IMR-90 (cell line): Measurements from ENCODE around the gene MRPL23. TPM values are rescaled to one million over a fixed set of nuclear protein-coding genes. Genes with fewer than 3 reads are reported as not detected.

Experiments used
- ATAC-seq: fragments of 200-7000 bp; cut with Tn5 transposase; 2 replicates; pipeline ENCODE4 v1.9.1; 2020; ENCODE audit warnings: low read depth, mild to moderate bottlenecking, moderate library complexity
- BruUV-seq: library from RNA; stranded (reverse); fragments of 400-500 nt; replicated peaks from 2 replicates; lab custom pipeline; 2021; lab: Mats Ljungman, UMichigan
- CTCF ChIA-PET: fragments of 300-600 bp; formaldehyde crosslinking; extraction: SDS; loops from one replicate; lab custom pipeline; 2021; ENCODE audit warnings: antibody characterized with exemption; lab: Yijun Ruan, JAX
- POLR2A ChIA-PET: fragments of 300-600 bp; sonication (Branson Sonifier 250); formaldehyde crosslinking; loops from one replicate; lab custom pipeline; 2022; ENCODE audit warnings: antibody characterized with exemption; ENCODE audit not compliant: unreplicated experiment; lab: Charles Lee
- DNase-seq: peaks from one replicate; pipeline ENCODE4 v3.0.0; 2013
- H2AFZ ChIP-seq: replicated peaks from 2 replicates; pipeline ENCODE3; 2013; ENCODE audit warnings: low read length, mild to moderate bottlenecking; ENCODE audit not compliant: poor library complexity
- H2AK5ac ChIP-seq: 2 replicates; pipeline ENCODE4 v1.6.1; 2013; ENCODE audit warnings: low read depth, low read length, inconsistent platforms
- H2AK9ac ChIP-seq: replicated peaks from 2 replicates; pipeline ENCODE3; 2013; ENCODE audit warnings: mild to moderate bottlenecking, low read depth, low read length, moderate library complexity; ENCODE audit not compliant: poor library complexity
- H2BK120ac ChIP-seq: 2 replicates; pipeline ENCODE4 v1.6.1; 2013; ENCODE audit warnings: low read depth, low read length, inconsistent platforms
- H2BK15ac ChIP-seq: 3 replicates; pipeline ENCODE4 v1.6.1; 2013; ENCODE audit warnings: low read depth, low read length, inconsistent platforms
- H2BK20ac ChIP-seq: 2 replicates; pipeline ENCODE4 v1.6.1; 2013; ENCODE audit warnings: low read depth, mild to moderate bottlenecking, inconsistent platforms, low read length, moderate library complexity
- H2BK5ac ChIP-seq: 2 replicates; pipeline ENCODE4 v1.6.1; 2013; ENCODE audit warnings: mild to moderate bottlenecking, low read depth, low read length, inconsistent platforms; ENCODE audit not compliant: poor library complexity, severe bottlenecking
- H3K14ac ChIP-seq: replicated peaks from 2 replicates; pipeline ENCODE4 v1.6.1; 2013; ENCODE audit warnings: low read depth, low read length, inconsistent platforms
- H3K18ac ChIP-seq: 2 replicates; pipeline ENCODE4 v1.6.1; 2013; ENCODE audit warnings: low read depth, low read length, control low read depth
- H3K23ac ChIP-seq: 2 replicates; pipeline ENCODE4 v1.6.1; 2013; ENCODE audit warnings: low read depth, low read length, inconsistent platforms
- H3K27ac ChIP-seq: 2 replicates; pipeline ENCODE4 v1.5.1; 2013; ENCODE audit warnings: mild to moderate bottlenecking, control low read depth, low read length; ENCODE audit not compliant: insufficient read depth
- H3K27me3 ChIP-seq: 2 replicates; pipeline ENCODE4 v1.6.1; 2013; ENCODE audit warnings: low read length; ENCODE audit not compliant: control insufficient read depth, insufficient read depth
- H3K36me3 ChIP-seq: 2 replicates; pipeline ENCODE4 v1.6.1; 2013; ENCODE audit warnings: low read length, mixed read lengths; ENCODE audit not compliant: control insufficient read depth, insufficient read depth
- H3K4ac ChIP-seq: 2 replicates; pipeline ENCODE4 v1.6.1; 2013; ENCODE audit warnings: low read depth, low read length, inconsistent platforms
- H3K4me1 ChIP-seq: 2 replicates; pipeline ENCODE4 v1.6.1; 2013; ENCODE audit warnings: low read length, mixed read lengths; ENCODE audit not compliant: control insufficient read depth, insufficient read depth
- H3K4me2 ChIP-seq: 2 replicates; pipeline ENCODE4 v1.6.1; 2013; ENCODE audit warnings: low read depth, mild to moderate bottlenecking, control low read depth, low read length, moderate library complexity
- H3K4me3 ChIP-seq: 2 replicates; pipeline ENCODE4 v1.5.1; 2013; ENCODE audit warnings: low read depth, mild to moderate bottlenecking, control low read depth, low read length, moderate library complexity; ENCODE audit not compliant: insufficient read depth
- H3K56ac ChIP-seq: 2 replicates; pipeline ENCODE4 v1.6.1; 2013; ENCODE audit warnings: low read length, inconsistent platforms; ENCODE audit not compliant: insufficient read depth; ENCODE audit errors: extremely low read depth
- H3K79me1 ChIP-seq, 2 experiments: 2 replicates each; pipeline ENCODE4 v1.6.1; 2013; ENCODE audit warnings: low read length in 2 of 2, inconsistent platforms in 1 of 2, low read depth in 1 of 2
- H3K9ac ChIP-seq: 2 replicates; pipeline ENCODE4 v1.6.1; 2013; ENCODE audit warnings: low read depth, low read length, control low read depth
- H3K9me1 ChIP-seq: 2 replicates; pipeline ENCODE4 v1.6.1; 2013; ENCODE audit warnings: low read length, inconsistent platforms; ENCODE audit not compliant: insufficient read depth
- H3K9me3 ChIP-seq: 2 replicates; pipeline ENCODE4 v1.6.1; 2013; ENCODE audit warnings: low read length; ENCODE audit not compliant: control insufficient read depth, insufficient read depth
- H4K20me1 ChIP-seq: 2 replicates; pipeline ENCODE4 v1.6.1; 2013; ENCODE audit warnings: low read length, inconsistent platforms; ENCODE audit not compliant: insufficient read depth
- H4K5ac ChIP-seq: 2 replicates; pipeline ENCODE4 v1.6.1; 2013; ENCODE audit warnings: mild to moderate bottlenecking, low read depth, low read length, control low read depth
- H4K8ac ChIP-seq, 2 experiments: 2 replicates each; pipeline ENCODE4 v1.6.1; 2013; ENCODE audit warnings: low read depth in 2 of 2, low read length in 2 of 2, control low read depth in 1 of 2, inconsistent platforms in 1 of 2
- H4K91ac ChIP-seq: 2 replicates; pipeline ENCODE4 v1.6.1; 2013; ENCODE audit warnings: low read depth, low read length, inconsistent platforms; ENCODE audit not compliant: insufficient read depth
- BHLHE40 ChIP-seq: fragments of 150-350 bp; IDR thresholded peaks from 2 replicates; pipeline ENCODE4 v1.6.1; 2016; ENCODE audit warnings: mild to moderate bottlenecking, low read depth, low read length
- CEBPB ChIP-seq: IDR thresholded peaks from 2 replicates; pipeline ENCODE4 v1.6.1; 2012; ENCODE audit warnings: low read depth, low read length, improper control_type of control experiment
- CHD1 ChIP-seq: IDR thresholded peaks from 2 replicates; pipeline ENCODE4 v1.6.1; 2012; ENCODE audit warnings: low read depth, low read length, improper control_type of control experiment
- CTCF ChIP-seq: conservative IDR thresholded peaks from 2 replicates; pipeline ENCODE4 v1.5.1; 2012; ENCODE audit warnings: mild to moderate bottlenecking, low read depth, low read length, improper control_type of control experiment
- FOS ChIP-seq: fragments of 150-350 bp; IDR thresholded peaks from 2 replicates; pipeline ENCODE4 v1.6.1; 2016; ENCODE audit warnings: low read depth, low read length
- MAZ ChIP-seq: IDR thresholded peaks from 2 replicates; pipeline ENCODE4 v1.6.1; 2012; ENCODE audit warnings: low read depth, mild to moderate bottlenecking, low read length, improper control_type of control experiment, moderate library complexity, borderline replicate concordance
- NFE2L2 ChIP-seq: fragments of 150-350 bp; IDR thresholded peaks from 2 replicates; pipeline ENCODE4 v1.6.1; 2016; ENCODE audit warnings: low read depth, mild to moderate bottlenecking, low read length
- POLR2A ChIP-seq: IDR thresholded peaks from 2 replicates; pipeline ENCODE4 v1.6.1; 2012; ENCODE audit warnings: mild to moderate bottlenecking, low read depth, low read length
- RAD21 ChIP-seq: IDR thresholded peaks from 2 replicates; pipeline ENCODE4 v1.6.1; 2012; ENCODE audit warnings: low read length, improper control_type of control experiment
- WGBS, 2 experiments: methylation state at CpG; one replicate each; pipeline versions ENCODE4 v1.1.5 to v1.1.7; 2013; ENCODE audit warnings: missing lambda C conversion rate in 2 of 2; ENCODE audit not compliant: insufficient read length in 1 of 2; ENCODE audit errors: extremely low coverage in 2 of 2; 5-methylcytosine and 5-hydroxymethylcytosine counted together
- dilution Hi-C: fragments of 300-500 bp; cut with HindIII; formaldehyde crosslinking; loops from one replicate; pipeline ENCODE4 v1.14.3; 2018; ENCODE audit warnings: low sequenced_read_pairs; ENCODE audit not compliant: unreplicated experiment
- in situ Hi-C: fragments of 300-500 bp; cut with MboI; formaldehyde crosslinking; loops from 3 replicates; pipeline ENCODE4 v1.14.3; 2019; ENCODE audit warnings: low sequenced_read_pairs, inconsistent platforms, mixed read lengths
- intact Hi-C: fragments of 100-400 bp; cut with micrococcal nuclease; formaldehyde crosslinking; loops from 2 replicates; pipeline ENCODE4 v1.10.0; 2022
- polyA plus RNA-seq, 3 experiments: library from polyadenylated mRNA; depleted of rRNA; stranded (reverse); fragments of >200 nt; gene quantifications; 2 replicates each; pipeline ENCODE4 v1.2.3, GENCODE V29; 2012; ENCODE audit warnings: low replicate concordance in 1 of 3
- total RNA-seq: library from RNA; depleted of rRNA; stranded (reverse); fragments of >200 nt; gene quantifications from 2 replicates; pipeline ENCODE4 v1.2.3, GENCODE V29; 2012

The MRPL23 gene
- total and polyA plus RNA-seq, 2 of the 4 experiments (the other 2 are of a cell fraction), result 68.4 to 114 TPM

- TF ChIP-seq BHLHE40 (no peak), FOS (no peak), NFE2L2 (no peak)
Measured at GRCh38 chr11:1937616-1938342, 9.4 kb upstream of the MRPL23 start (continued).

- no peak overlapping the region for H3K56ac ChIP-seq
- DNase-seq (no peak), ATAC-seq (no peak)
- H2BK120ac ChIP-seq, result no peak overlapping the region
- ChIA-PET POLR2A (no interaction called here), CTCF (no interaction called here)
- H3K4me2 ChIP-seq, result no peak overlapping the region
- WGBS, 2 experiments, result 90% methylated on average over 6 of the region's 27 CpGs; no CpG with 5 or more reads in 1 of the 2 experiments
- no peak overlapping the region for H3K27ac ChIP-seq
- H3K27me3 ChIP-seq, result peaks cover 7% of the 10 kb centered on the region; the same call in 1 of the 2 replicates
- no peak overlapping the region for H2AK5ac ChIP-seq
- TF ChIP-seq MAZ (no peak), CHD1 (no peak), RAD21 (no peak), CTCF (no peak), POLR2A (no peak), CEBPB (no peak), NFE2L2 (no peak), BHLHE40 (no peak)
- no peak overlapping the region for H2AK9ac ChIP-seq
- dilution Hi-C loops (no loop called here), intact Hi-C loops (loop anchor here (1.0 kb wide), 1 partner anchor 44 kb away; no protein-coding TSS in a partner anchor), in situ Hi-C loops (no loop called here)
- H4K5ac ChIP-seq, result no peak overlapping the region
- H2AFZ ChIP-seq, result no peak overlapping the region
- H4K20me1 ChIP-seq, result no peaks in the 10 kb centered on the region
- H3K14ac ChIP-seq, result no peak overlapping the region
- no peak overlapping the region for H3K4me3 ChIP-seq
- H2BK5ac ChIP-seq, result no peak overlapping the region
- no peak overlapping the region for H3K9ac ChIP-seq
- no peaks in the 10 kb centered on the region for H3K9me3 ChIP-seq
- no peak overlapping the region for H4K91ac ChIP-seq
- no peak overlapping the region for H2BK20ac ChIP-seq
- no peak overlapping the region for H4K8ac ChIP-seq
- no peak overlapping the region for H2BK15ac ChIP-seq
- H3K9me1 ChIP-seq, result peaks cover 3% of the 10 kb centered on the region; the same call in 1 of the 2 replicates
- H3K4me1 ChIP-seq, result no peaks in the 10 kb centered on the region
- no TSS peak for BruUV-seq
- no peak overlapping the region for H3K18ac ChIP-seq
- no peak overlapping the region for H3K23ac ChIP-seq
- H3K4ac ChIP-seq, result no peak overlapping the region
- H3K79me1 ChIP-seq, result no peaks in the 10 kb centered on the region
- H3K36me3 ChIP-seq, result no peaks in the 10 kb centered on the region
Measured at GRCh38 chr11:1938343-1939005, 8.7 kb upstream of the MRPL23 start.
